Posterior cingulate gyrus (tissue), 11 donors: Measurements from ENCODE around the gene TRAF1.

Source experiments
- DNase-seq, 10 donors: peaks; one replicate each; pipeline versions ENCODE4 v3.0.0 to v3.0.0-alpha.2; 2020 to 2021; ENCODE audit warnings: mixed read lengths in 3 of 10
- intact Hi-C: fragments of 100-400 bp; cut with DNase I; formaldehyde crosslinking; loops from one replicate; pipeline ENCODE4 v1.15.1; 2023

The TRAF1 gene

GRCh38 chr9:120893611-120894307 lies 32.8 kb downstream of the TRAF1 start:
- intact Hi-C loops, result no loop called here

GRCh38 chr9:120892748-120893610 lies 33.6 kb downstream of the TRAF1 start:
- intact Hi-C loops, result no loop called here
- no peak for DNase-seq

More at GRCh38 chr9:120893611-120894307, 32.8 kb downstream of the TRAF1 start:
- no peak for DNase-seq

- intact Hi-C loops, result no loop called here
- no peak for DNase-seq
Measured at GRCh38 chr9:120891884-120892747, 34.5 kb downstream of the TRAF1 start.

- no peak for DNase-seq
- intact Hi-C loops, result no loop called here
Measured at GRCh38 chr9:120891245-120891883, 35.2 kb downstream of the TRAF1 start.

GRCh38 chr9:120890320-120891244 lies 36.0 kb downstream of the TRAF1 start:
- no peak for DNase-seq
- intact Hi-C loops, result no loop called here

GRCh38 chr9:120889606-120890271 lies 36.9 kb downstream of the TRAF1 start:
- intact Hi-C loops, result no loop called here
- DNase-seq, result no peak

GRCh38 chr9:120888626-120889025 lies 38.0 kb downstream of the TRAF1 start:
- no peak for DNase-seq
- intact Hi-C loops, result no loop called here

GRCh38 chr9:120886490-120886967 lies 40.1 kb downstream of the TRAF1 start:
- DNase-seq, result no peak
- intact Hi-C loops, result no loop called here

GRCh38 chr9:120885958-120886357 lies 40.6 kb downstream of the TRAF1 start:
- intact Hi-C loops, result no loop called here
- no peak for DNase-seq

- intact Hi-C loops, result no loop called here
- DNase-seq, result no peak
Measured at GRCh38 chr9:120885457-120885856, 41.1 kb downstream of the TRAF1 start.

GRCh38 chr9:120883608-120883996 lies 43.0 kb downstream of the TRAF1 start:
- DNase-seq, result no peak
- intact Hi-C loops, result no loop called here

- intact Hi-C loops, result no loop called here
- no peak for DNase-seq
Measured at GRCh38 chr9:120882935-120883607, 43.5 kb downstream of the TRAF1 start.

GRCh38 chr9:120879446-120879845 lies 47.1 kb downstream of the TRAF1 start:
- intact Hi-C loops, result loop anchor here (5.0 to 10.0 kb wide), 2 partner anchors 37 to 195 kb away; partner anchors contain the start of genes CNTRL and PSMD5
- DNase-seq, result no peak

- DNase-seq, result peak in 1 of 10 donors; percentile 43
- intact Hi-C loops, result loop anchor here (5.0 to 10.0 kb wide), 2 partner anchors 36 to 196 kb away; partner anchors contain the start of genes CNTRL and PSMD5
Measured at GRCh38 chr9:120878188-120879130, 48.1 kb downstream of the TRAF1 start.

GRCh38 chr9:120877276-120878034 lies 49.1 kb downstream of the TRAF1 start:
- intact Hi-C loops, result loop anchor here (2.0 to 10.0 kb wide), 3 partner anchors 35 to 197 kb away; partner anchors contain the start of genes CNTRL and PSMD5

GRCh38 chr9:120876842-120877240 lies 49.8 kb downstream of the TRAF1 start, which contains the start of gene PHF19:
PHF19 (minus strand) TSS chr9:120877188; CDS start chr9:120874741, 2,447 bp downstream.
- DNase-seq, result peak in 2 of 10 donors; percentile 19 to 81
- intact Hi-C loops, result loop anchor here (2.0 to 10.0 kb wide), 3 partner anchors 35 to 198 kb away; partner anchors contain the start of genes CNTRL and PSMD5

More at GRCh38 chr9:120877276-120878034, 49.1 kb downstream of the TRAF1 start:
- peak; percentile 51 to 95 (median 72) for DNase-seq
